GM12873 (cell line): ENCODE results near the gene TLE2.

Source experiments
- TF ChIP-seq, protein P1 (sequence below): IDR thresholded peaks from 2 replicates; pipeline ENCODE4 v1.5.1; 2012; ENCODE audit warnings: low read depth, mild to moderate bottlenecking, moderate library complexity, low read length, control low read depth; ENCODE audit not compliant: insufficient read depth; ENCODE audit errors: missing control alignments

TLE2 gene

DNA sequence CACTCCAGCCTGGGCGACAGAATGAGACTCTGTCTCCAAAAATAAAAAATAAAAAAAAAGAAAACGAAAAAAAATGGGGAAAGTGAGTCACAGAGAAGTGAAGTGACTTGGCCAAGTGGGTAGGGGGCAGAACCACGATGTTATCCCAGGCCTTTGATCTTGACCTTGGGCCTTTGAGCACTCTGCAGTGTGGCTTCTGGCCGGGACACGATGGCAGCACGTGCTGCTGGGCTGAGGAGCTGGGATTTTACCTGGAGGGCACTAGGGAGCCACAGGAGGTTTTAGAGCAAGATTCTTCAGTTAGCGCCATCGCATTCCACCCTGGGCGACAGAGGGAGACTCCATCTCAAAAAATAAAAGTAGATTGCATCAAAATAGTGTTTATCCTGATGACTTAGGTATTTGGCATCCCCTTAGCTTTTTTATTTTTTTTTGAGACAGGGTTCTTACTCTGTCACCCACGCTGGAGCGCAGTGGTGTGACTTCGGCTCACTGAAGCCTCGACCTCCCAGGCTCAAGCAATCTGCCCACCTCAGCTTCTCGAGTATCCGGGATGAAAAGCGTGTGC, 37.5 kb upstream of the TLE2 start:
- TF ChIP-seq, protein P1, sequence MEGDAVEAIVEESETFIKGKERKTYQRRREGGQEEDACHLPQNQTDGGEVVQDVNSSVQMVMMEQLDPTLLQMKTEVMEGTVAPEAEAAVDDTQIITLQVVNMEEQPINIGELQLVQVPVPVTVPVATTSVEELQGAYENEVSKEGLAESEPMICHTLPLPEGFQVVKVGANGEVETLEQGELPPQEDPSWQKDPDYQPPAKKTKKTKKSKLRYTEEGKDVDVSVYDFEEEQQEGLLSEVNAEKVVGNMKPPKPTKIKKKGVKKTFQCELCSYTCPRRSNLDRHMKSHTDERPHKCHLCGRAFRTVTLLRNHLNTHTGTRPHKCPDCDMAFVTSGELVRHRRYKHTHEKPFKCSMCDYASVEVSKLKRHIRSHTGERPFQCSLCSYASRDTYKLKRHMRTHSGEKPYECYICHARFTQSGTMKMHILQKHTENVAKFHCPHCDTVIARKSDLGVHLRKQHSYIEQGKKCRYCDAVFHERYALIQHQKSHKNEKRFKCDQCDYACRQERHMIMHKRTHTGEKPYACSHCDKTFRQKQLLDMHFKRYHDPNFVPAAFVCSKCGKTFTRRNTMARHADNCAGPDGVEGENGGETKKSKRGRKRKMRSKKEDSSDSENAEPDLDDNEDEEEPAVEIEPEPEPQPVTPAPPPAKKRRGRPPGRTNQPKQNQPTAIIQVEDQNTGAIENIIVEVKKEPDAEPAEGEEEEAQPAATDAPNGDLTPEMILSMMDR: no peak

DNA sequence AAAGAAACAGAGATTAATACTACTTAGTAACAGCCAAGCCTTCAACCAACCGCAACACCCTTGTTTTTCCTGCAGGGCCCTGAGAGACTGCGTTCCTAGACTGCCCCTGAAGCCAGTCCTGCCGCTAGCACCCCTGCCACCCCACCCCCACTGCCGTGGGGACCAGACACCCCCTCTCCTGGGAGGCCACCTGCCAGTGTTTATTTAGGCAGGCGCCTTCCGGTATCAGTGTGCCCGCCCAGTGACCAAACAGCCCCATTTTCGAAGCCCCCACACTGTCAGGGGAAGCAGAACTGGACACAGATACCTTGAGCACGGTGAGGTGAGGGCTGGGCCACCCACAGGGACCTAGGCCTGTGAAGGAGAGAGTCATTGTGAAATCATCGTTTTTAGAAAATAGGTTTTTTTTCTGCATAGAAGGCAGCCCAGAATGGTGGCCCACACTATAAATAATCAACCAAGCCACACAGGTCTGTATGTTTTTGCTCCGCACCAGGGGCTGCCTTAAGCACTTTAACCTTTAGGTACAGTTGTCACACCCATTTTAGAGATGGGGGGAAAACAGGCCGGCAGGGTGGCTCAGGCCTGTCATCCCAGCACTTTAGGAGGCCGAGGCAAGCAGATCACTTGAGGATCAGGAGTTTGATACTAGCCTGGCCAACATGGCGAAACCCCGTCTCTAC, 36.7 kb upstream of the TLE2 start:
- TF ChIP-seq, protein P1: no peak

DNA sequence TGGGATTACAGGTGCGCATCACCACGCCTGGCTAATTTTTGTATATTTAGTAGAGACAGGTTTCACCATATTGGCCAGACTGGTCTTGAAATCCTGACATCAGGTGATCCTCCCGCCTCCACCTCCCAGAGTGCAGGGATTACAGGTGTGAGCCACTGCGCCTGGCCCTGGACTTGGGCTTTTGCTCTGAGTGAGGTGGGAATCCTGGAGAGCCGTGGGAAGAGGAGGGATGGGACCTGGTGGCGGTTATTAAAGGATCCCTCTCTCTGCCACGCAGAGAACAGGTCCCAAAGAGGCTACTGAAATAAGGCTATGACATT, 34.9 kb upstream of the TLE2 start:
- TF ChIP-seq, protein P1: no peak

DNA sequence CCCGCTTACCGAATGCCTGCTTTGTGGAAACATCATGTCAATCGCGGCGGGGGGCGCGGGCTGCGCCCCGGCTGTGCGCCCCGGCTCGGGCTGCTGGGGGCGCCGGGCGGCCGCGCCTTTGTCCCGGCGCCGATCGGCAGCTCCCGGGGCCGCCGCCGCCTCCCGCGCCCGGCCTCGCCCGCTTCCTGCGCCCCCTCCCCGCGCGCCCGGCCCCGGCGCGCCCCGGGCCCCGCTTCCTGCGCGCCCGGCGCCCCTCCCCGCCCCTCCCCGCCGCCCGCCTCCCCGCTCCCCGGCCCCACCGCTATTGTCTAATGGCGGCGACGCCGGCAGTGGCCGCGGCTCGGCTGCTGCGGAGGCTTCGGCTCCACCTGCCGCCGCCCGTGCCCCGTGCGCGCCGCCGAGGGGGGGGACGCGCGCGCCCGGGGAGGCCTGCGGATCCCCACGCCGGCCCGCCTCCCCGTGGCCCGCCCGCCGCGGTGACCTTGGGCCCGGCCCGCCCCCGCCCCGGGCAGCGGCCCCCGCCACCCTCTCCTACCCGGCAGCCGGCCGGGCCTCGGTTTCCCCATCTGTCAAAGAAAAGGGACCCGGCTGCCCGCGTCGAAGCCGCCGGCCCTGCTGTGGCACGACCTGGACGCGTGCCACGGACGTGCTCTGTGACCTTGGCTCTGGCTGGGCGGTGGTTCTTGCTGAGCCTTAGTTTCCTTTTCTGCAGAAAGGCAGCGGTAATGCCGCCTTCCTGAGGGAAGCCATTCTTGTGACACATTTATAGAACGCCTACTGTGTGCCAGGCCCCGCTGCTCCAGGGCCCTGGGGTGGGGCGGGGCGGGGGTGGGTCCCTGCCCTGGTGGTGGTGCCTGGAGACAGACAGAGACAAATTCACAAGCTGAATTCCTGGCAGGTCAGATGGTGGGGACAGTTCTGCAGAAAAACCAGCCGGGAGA, 33.4 kb upstream of the TLE2 start, which contains the start of gene TLE5:
Gene TLE5, minus strand, starts transcription at position 331 of the 941 bp plus-strand sequence. Its CDS starts 295 bp downstream, at position 36.
- TF ChIP-seq, protein P1: no peak

DNA sequence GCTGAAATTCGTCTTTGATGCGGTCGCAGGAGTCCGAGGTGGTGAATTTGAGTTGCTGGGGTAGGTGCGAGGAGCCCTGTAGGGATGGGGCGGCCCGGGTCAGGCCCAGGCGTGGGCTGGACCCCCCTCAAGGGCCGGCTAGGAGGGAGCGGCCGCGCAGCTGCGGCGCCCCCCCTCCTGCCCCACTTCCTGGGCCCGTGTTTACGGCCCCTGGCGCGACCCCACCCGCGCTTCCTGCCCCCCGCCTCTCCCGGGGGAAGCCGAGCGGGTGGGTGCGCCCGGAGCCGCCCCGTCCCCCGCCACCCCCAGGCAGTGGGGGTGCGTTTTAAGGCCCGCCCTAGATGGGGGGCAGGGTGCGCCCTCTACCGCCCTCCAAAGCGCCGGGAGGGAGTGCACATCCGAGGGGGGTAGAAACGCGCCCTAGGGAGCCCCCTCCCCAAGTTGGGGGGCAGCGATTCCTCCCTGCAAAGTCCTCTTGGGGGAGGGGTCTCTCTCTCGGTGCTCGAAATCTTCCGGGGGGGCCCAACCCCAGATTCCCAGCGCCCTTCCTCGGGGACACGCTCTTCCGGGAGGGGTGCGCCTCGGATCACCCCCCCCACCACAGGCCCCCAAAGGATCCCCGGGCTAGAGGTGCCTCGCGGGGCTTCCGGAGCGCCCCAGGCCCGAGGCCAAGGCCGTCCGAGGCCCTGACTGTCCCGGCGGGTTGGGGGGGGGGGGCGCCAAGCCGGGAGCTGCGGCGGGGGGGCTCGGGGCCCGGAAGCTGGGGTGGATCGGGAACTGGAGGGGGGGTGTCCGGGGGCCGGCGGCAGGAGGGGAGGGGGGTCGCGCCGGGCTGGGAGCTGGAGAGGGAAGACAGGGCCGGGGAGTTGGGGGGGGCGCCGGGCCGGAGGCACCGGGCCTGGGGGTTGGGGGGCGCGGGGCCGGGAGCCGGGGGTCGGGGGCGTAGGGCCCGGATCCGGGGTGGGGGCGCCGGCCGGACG, 32.4 kb upstream of the TLE2 start:
- TF ChIP-seq, protein P1: peak; percentile 42

DNA sequence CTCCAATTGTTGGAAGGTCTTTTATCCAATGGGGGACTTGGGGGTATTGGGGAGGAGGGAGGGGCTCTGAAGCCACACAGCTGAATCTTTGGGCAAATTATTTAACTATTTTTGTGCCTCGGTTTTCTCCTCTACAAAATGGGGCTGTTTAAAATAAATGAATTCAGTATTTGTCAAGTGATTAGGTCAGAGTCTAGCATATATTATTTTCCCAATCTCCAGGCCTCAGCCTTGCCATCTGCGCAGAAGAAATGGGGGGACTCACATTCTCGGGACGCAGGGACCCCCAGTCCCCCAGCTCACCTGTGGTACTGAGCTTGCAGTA, 31.7 kb upstream of the TLE2 start:
- TF ChIP-seq, protein P1: no peak
